ENCODE measurements around the gene PROM1.

- TF ChIP-seq CTCF (IDR thresholded peaks at IDR 0.05) = no peak
- TF ChIP-seq POLR2A (IDR thresholded peaks at IDR 0.05) = no peak
These were observed 7.7 kb downstream of the PROM1 start for GRCh38 chr4:16075975-16076757.

All from body of pancreas (tissue), 4 donors.